Renal cortex interstitium (tissue), 11 donors: ENCODE measurements around the gene EBI3. TPM values are rescaled to one million over a fixed set of nuclear protein-coding genes. Genes with fewer than 3 reads are reported as not detected.
"Not testable (repeated sequence)": the region's sequence is repeated elsewhere in the genome, so short reads cannot be mapped to it uniquely, and the experiment has no call there.

ENCODE experiments used
- DNase-seq, 11 donors: peaks; one replicate each; pipeline ENCODE4 v3.0.0-alpha.2; 2013; ENCODE audit warnings: low read depth in 9 of 11, low spot score in 4 of 11; ENCODE audit errors: extremely low read depth in 1 of 11
- polyA plus RNA-seq, 3 donors: library from polyadenylated mRNA; unstranded; fragments of 120-200 nt; gene quantifications; one replicate each; pipeline ENCODE4 v1.2.1, GENCODE V29; 2013; ENCODE audit not compliant: insufficient read length in 3 of 3

EBI3 gene
- polyA plus RNA-seq, 3 donors = 0.36 to 0.82 (median 0.54) TPM

DNA sequence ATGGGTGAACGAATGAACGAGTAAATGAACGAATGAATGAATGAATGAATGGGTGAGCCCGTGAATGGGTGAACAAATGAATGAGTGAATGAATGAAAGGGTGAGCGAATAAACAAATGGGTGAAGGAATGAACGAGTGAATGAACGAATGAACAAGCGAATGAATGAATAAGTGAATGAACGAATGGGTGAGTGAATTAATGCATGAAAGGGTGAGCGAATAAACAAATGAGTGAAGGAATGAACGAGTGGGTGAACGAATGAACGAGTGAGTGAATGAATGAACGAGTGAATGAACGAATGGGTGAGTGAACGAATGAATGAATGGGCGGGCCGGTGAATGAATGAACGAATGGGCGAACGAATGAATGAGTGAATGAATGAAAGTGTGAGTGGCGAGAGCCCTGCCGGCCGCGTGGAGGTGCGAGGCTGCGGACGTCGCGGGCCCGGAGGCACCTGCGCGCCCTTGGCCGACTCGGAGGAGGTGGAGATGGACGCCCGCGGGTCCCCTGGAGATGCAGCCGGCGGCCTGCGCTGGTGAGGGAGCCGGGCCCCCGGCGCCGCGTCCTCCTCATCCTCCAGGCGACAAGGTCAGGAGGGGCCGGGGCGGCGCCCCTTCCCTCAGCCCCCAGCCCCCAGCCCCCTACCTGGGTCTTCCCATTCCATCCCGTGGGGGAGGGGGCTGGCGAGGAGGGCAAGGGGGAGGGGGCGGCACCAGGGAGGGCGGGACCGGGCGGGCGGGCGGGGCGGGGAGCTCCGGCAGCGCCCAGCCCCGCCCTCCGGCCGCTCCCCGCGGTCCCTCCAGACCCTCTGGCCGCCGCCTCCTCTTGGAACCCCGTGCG is 31.5 kb upstream of the EBI3 start:
- no peak for DNase-seq

DNA sequence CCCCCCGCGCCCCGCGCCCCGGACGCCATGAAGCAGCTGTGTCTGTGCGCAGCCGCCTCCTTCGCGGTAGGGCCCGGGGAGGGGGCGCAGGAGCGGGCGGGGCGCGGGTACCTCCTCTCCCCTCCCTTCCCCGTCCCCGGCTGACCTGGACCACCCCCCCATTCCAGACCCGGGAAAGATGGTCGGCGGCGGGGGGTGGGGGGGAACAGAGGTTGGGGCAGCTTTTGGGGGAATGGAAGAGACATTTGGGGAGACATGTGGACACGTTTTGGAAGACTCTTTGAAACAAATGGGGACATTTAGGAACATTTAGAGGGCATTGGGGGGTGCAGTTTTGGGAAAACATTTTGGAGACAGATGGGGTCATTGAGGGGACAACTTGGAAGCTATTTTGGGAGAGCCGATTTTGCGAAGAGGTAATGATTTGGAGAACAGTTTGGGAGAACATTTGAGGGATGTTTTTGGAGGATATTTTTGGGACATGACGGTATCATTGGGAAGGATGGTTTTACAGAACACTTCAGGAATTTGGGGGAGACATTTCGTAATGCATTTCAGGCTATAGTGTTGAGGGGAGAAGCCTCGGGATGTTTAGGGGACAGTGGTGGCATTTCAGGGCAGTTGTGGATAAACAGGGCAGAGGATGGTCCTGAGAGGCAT is 30.7 kb upstream of the EBI3 start:
- no peak for DNase-seq

DNA sequence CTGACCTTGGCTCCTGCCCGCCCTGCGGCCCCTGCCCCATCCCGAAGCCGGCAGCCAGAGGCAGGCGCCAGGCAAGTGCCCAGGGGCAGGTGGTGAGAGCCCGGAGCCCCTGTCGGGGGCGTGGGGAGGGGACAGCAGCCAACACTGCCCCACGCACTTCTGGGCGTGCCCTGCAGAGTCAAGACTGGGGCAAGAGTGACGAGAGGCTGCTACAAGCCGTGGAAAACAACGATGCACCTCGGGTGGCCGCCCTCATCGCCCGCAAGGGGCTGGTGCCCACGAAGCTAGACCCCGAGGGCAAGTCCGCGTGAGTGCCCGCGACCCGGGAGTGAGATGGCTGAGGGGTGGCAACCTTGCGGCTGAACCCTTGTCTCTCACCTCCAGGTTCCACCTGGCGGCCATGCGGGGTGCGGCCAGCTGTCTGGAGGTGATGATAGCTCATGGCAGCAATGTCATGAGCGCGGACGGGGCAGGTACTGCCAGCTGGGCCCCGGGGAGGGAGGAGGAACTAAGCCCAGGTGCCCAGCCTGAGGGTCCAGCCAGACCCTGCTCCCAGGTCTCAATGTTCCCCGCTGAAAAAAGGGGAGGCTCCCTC is 29.5 kb upstream of the EBI3 start:
- no peak for DNase-seq

DNA sequence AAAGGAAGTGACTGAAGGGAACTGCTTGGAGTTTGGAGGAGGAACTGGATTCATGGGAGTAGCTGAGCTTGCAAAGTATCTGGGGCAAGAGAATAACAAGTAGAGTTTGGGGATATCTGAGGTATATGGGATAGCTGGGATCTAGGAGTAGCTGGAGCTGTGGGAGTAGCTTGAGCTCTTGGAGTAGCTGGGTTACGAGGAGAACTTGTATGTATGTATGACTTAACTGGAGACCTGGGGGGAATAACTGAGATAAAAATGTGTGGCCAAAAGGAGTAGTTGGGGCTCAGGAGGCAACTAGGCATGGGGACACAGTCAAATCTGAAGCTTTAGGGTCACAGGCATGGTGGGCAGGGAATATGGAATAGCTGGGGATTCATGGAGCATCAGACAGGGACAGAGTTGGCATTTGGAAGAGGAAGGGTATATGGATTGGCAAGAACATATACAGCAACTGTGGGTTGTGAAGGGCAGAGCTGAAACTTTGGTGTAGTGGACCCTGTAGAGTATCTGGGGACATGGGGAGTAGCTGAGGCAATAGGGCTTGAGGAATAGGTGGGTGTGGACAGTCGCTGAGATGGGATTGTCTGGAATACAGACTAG is 28.3 kb upstream of the EBI3 start:
- DNase-seq = no peak

DNA sequence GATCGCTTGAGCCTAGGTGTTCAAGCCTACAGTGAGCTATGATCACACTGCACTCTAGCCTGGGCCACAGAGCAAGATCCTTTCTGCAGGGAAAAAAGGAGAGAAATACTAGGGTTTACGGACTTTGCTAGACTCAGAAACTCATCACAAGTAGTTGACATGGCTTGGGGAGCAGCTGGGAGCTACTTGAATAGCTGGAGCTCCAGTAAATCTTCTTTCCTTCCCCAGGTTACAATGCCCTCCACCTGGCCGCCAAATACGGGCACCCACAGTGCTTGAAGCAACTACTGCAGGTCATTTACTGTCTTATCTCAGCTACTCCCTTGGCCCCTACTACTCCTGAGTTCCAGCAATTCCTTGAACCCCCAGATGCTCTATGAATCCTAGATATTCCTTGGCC is 27.5 kb upstream of the EBI3 start:
- DNase-seq = no peak

DNA sequence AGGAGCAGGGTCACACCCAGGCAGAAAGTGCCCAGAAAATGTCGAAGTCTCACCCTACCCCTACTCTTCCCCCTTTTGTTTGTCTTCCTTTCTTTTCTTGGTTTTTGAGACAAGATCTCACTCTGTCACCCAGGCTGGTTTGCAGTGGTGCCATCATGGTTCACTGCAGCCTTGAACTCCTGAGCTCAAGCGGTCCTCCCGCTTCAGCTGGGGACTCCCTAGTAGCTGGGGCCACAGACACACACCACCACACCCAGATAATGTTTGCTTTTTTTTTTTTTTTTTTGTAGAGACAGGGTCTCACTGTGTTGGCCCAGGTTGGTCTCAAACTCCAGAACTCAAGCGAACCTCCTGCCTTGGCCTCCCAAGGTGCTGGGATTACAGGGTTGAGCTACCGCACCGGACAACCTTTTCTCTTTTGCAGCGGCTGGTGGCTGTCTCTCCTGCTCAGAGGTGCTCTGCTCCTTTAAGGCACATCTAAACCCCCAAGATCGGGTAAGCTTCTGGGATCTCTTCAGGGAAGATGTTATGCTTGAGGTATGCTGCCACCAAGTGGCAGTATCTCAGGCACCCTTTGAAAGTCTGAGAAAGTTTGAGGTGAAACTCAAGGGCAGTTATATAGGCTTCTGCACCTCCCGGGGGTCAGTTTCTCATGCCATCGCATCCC is 22.4 kb upstream of the EBI3 start:
- no peak for DNase-seq

DNA sequence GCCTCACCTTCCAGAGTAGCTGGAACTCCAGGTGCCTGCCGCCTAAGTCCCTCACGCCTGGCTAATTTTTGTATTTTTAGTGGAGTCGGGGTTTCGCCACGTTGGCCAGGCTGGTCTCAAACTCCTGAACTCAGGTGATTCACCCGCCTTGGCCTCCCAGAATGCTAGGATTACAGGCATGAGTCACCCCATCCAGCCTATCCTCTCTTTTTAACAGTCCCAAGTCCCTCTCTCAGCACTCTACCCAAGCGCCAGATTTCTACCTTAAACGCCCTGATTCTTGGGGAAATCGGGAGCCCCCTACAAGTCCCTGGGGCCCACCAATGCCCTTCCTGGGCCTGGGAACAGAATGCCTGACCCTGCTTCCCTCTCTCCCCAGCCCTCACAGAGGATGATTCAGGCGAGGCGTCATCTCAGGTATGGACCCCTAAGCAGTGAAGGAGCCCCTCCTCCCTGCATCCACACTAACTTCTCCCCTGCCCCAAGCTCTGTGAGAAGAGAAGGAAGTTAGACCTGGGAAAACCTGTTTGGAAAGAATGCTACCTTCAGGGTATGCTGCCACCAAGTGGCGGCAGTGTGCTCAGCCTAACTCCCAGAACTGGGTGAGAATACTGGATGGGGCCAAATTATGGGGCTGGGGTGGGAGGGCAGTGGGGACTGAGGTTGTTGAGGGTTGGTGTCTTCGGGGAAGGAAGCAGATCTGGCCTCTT is 20.8 kb upstream of the EBI3 start:
- no peak for DNase-seq

DNA sequence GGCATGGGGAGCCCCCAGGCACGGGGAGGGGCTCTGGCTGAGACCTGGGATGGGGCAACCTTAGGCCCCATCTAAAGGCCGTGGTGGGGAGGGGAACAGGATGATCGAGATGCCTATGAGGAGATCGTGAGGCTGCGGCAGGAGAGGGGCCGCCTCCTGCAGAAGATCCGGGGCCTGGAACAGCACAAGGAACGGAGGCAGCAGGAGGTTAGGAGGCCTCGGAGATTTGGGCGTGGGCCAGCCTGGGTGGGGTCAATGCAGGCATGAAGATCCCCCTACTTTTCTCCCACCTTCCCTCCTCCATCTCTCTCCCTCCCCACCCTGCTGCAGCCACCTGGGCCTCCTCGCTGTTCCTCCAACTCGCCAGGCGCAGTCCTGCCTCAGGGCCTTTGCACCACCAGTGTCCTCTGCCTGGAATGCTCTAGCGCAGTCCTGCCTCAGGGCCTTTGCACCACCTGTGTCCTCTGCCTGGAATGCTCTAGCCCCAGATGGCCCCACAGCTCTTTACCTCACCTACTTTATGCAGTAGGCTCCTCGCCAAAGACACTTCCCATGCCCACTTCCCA is 19.1 kb upstream of the EBI3 start:
- DNase-seq = no peak

DNA sequence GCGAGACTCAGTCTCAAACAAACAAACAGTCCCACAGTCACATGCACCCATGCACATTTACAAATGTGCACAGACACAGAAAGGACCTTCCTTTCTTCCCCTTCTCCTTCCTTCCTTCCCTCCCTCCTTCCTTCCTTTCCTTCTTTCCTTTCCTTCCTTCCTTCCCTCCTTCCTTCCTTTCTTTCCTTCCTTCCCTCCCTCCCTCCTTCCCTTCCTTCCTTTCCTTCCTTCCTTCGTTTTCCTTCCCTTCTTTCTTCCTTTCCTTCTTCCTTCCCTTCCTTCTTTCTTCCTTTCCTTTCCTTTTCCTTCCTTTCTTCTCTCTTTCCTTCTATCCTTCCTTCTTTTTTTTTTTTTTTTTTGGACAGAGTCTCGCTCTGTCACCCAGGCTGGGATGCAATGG is 16.2 kb upstream of the EBI3 start:
- no peak for DNase-seq

DNA sequence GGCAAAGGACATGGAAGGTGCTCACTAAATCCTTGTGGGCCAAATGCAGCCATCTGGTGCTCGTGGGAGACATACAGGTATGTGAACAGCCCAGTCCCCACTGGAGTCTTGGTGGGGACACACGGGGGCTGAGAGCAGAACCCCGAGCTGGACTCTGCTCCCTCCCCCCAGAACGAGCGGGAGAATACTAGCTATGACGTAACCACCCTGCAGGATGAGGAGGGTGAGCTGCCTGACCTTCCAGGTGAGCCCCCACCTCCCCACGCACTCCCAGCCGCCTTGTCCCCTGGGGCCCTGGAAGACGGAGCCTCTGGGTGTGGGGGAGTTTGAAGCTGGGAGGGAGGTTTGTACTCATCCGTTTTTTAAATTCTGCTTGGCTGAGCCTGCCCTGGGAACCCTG is 13.5 kb upstream of the EBI3 start:
- no peak for DNase-seq

DNA sequence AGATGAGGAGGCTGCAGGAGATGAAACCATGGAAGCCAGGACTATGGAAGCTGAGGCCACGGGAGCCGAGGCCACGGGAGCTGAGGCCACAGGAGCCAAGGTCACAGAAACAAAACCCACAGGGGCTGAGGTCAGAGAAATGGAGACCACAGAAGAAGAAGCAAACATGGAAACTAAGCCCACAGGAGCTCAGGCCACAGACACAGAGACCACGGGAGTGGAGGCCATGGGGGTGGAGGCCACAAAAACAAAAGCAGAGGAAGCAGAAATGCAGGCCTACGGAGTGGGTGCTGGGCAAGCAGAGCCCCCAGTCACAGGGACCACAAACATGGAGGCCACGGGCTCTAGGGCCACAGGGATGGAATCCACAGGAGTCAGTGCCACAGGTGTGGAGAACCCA is 12.5 kb upstream of the EBI3 start:
- DNase-seq = no peak

DNA sequence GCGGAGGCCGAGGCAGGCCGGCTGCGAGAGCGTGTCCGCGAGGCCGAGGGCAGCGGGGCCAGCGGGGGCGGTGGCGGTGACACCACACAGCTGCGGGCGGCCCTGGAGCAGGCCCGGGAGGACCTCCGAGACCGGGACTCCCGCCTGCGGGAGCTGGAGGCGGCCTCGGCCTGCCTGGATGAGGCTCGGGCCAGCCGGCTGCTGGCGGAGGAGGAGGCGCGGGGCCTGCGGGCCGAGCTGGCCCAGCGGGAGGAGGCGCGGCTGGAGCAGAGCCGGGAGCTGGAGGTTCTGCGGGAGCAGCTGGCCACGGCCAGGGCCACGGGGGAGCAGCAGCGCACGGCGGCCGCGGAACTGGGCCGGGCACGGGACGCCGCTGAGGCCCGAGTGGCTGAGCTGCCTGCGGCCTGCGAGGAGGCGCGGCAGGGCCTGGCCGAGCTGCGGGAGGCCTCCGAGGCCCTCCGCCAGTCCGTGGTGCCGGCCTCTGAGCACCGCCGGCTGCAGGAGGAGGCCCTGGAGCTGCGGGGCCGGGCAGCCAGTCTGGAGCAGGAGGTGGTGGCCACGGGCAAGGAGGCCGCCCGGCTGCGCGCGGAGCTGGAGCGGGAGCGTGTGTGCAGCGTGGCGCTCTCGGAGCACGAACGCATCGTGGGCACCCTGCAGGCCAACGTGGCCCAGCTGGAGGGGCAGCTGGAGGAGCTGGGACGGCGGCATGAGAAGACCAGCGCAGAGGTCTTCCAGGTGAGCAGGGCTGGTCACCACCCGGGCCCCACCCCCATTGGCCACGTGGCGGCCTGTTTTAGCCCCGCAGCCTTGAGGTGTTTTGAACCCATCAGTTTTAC is 11.7 kb upstream of the EBI3 start:
- no peak for DNase-seq

DNA sequence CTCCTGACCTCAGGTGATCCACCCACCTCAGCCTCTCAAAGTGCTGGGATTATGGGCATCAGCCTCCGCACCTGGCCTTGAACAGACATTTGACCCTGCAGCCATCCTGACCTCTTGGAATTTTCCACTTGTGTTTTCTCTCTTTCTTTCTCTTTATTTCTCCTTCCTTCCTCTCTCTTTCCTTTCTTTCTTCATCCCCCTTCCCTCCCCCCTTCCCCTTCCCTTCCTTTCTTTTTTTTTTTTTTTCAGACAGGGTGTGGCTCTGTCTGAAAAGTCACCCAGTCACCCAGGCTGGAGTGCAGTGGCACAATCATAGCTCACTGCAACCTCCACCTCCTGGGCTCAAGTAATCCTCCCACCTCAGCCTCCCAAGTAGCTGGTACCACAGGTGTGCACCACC is 10.8 kb upstream of the EBI3 start:
- DNase-seq = not testable (repeated sequence)

DNA sequence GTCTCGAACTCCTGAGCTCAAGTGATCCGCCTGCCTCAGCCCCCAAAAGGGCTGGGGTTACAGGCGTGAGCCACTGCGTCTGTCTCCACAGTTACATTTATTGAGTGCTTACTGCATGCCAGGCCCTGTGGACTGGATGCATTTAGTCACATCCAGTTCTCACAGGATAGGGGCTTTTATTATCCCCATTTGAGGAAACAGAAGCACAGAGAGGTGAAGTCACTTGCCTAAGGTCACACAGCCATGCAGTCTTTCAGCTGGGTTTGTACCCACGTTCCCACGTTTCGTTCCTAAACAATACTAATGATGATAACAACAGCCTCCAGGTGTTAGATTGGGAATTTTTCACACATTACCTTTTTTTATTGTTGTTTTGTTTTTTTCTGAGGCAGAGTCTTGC is 9.1 kb upstream of the EBI3 start:
- no peak for DNase-seq

DNA sequence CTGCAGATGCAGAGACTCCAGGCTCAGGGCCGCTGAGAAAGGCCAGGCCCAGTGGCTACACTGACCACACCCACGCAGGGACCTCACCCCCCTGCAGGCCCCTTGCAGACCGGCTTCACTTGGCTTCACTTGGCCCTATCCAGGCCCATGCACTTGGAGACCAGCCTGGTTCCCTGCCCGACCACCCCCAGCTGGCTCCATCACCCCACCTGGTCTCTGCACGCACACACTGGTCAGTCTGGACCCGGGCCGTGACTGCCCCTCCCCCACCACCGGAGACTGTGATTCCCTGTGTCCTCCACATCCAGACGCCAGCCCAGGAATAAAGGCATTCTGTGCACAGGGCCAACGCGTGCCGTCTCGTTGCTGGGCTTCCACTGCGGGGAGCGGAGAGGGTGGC is 4.9 kb upstream of the EBI3 start:
- DNase-seq = no peak

DNA sequence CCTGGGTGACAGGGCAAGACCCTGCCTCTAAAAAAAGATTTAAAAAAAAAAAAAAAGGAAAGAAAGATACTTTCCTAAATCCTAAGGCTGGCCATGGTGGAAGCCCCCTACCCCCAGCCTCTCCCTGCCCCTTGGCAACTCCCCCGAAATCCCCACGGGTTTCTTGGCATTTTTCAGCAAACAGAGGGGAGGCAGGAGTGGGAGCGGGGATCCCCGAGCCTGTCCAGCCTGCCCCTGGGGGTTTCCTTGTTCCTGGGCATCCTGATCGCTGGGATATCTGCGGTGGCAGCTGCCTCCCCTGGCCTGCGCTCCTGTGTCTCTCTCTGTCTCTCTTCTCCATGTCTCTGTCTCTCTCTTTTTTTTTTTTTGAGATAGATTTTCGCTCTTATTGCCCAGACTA is 3.4 kb upstream of the EBI3 start:
- DNase-seq = no peak

DNA sequence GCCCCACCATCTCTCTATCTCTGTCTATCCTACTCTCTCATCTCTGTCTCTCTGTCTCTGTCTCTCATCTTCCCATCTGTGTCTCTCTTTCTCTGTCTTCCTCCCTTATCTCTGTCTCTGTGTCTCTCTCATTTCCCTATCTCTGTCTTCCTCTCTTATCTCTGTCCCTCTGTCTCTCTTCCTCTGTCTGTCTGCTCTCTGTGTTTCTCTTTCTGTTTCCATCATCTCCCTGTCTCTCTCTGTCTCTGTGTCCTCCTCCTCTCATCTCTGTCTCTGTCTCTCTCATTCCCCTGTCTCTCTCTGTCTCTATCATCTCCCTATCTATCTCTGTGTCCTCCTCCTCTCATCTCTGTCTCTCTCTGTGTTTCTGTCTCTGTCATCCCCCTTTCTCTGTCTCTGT is 1.6 kb upstream of the EBI3 start:
- DNase-seq = no peak

DNA sequence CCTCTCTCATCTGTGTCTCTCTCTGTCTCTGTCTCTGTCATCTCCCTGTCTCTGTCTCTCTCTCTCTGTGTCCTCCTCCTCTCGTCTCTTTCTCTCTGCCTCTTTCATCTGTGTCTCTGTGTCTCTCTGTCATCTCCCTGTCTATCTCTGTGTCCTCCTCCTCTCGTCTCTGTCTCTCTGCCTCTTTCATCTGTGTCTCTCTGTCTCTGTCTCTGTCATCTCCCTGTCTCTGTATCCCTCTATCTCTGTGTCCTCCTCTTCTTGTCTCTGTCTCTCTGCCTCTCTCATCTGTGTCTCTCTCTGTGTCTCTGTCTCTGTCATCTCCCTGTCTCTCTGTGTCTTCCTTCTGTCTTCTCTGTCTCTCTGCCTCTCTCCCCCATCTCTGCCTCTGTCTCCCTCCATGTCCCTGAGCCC is 551 bp upstream of the EBI3 start:
- DNase-seq = no peak
